Ascending aorta (tissue), 2 donors: ENCODE data around the gene FOXP1. TPM values are rescaled to one million over a fixed set of nuclear protein-coding genes. Genes with fewer than 3 reads are reported as not detected.

ENCODE experiments used
- DNase-seq, 2 donors: peaks; one replicate each; pipeline ENCODE4 v3.0.0-alpha.2; 2019; ENCODE audit warnings: low spot score in 2 of 2
- H3K27ac ChIP-seq, 2 donors: fragments of 200-600 bp; sonication (generic); one replicate each; pipeline ENCODE4 v1.5.1; 2016 to 2017; ENCODE audit warnings: mild to moderate bottlenecking in 1 of 2
- H3K27me3 ChIP-seq: fragments of 200-600 bp; sonication (generic); one replicate; pipeline ENCODE4 v1.5.1; 2017
- H3K36me3 ChIP-seq, 2 donors: fragments of 200-600 bp; sonication (generic); one replicate each; pipeline ENCODE4 v1.5.1; 2016
- H3K4me1 ChIP-seq, 2 donors: fragments of 200-600 bp; sonication (generic); one replicate each; pipeline ENCODE4 v1.5.1; 2016 to 2017; ENCODE audit warnings: mild to moderate bottlenecking in 1 of 2
- H3K4me3 ChIP-seq, 2 donors: fragments of 200-600 bp; sonication (generic); one replicate each; pipeline ENCODE4 v1.5.1; 2016 to 2017; ENCODE audit warnings: mild to moderate bottlenecking in 1 of 2
- H3K9me3 ChIP-seq, 2 donors: fragments of 200-600 bp; sonication (generic); one replicate each; pipeline ENCODE4 v1.5.1; 2016
- CTCF ChIP-seq, 3 experiments: fragments of 200-600 bp in 2 of 3; fragments of 450-650 bp in 1 of 3; sonication (generic) in 2 of 3; IDR thresholded peaks; one replicate each; pipeline ENCODE4 v1.5.1; 2016 to 2019; ENCODE audit warnings: antibody characterized with exemption in 3 of 3, mild to moderate bottlenecking in 1 of 3, moderate library complexity in 1 of 3
- intact Hi-C: fragments of 100-400 bp; cut with DNase I; formaldehyde crosslinking; loops from one replicate; pipeline ENCODE4 v1.15.1; 2023
- total RNA-seq: library from RNA; depleted of rRNA; stranded (reverse); fragments of >200 nt; gene quantifications from one replicate; pipeline ENCODE4 v1.1.0, GENCODE V29; 2016

Gene FOXP1
- total RNA-seq, 1 donor from 2014 or later: 171 TPM

GRCh38 chr3:70992562-70993204, 590.8 kb downstream of the FOXP1 start:
- intact Hi-C loops: loop anchor here (5.0 kb wide), 1 partner anchor 255 kb away; no protein-coding TSS in a partner anchor
- H3K4me1 ChIP-seq: peaks cover 6 to 56% of the 10 kb centered on the region in 2 donors
- H3K27ac ChIP-seq: peak overlapping the region; percentile 79 to 82
- no peak for TF ChIP-seq CTCF (IDR thresholded peaks at IDR 0.05)
- peaks cover 8 to 36% of the 10 kb centered on the region in 2 donors for H3K36me3 ChIP-seq
- no peak for DNase-seq
- no peaks in the 10 kb centered on the region for H3K27me3 ChIP-seq
- H3K9me3 ChIP-seq: no peaks in the 10 kb centered on the region
- H3K4me3 ChIP-seq: peak overlapping the region in 1 of 2 donors; percentile 26

GRCh38 chr3:70992131-70992530, 591.4 kb downstream of the FOXP1 start:
- TF ChIP-seq CTCF (IDR thresholded peaks at IDR 0.05): no peak
- intact Hi-C loops: loop anchor here (5.0 kb wide), 1 partner anchor 255 kb away; no protein-coding TSS in a partner anchor
- Histone ChIP-seq H3K27ac (peak overlapping the region; percentile 79 to 82), H3K4me3 (no peak overlapping the region), H3K27me3 (no peaks in the 10 kb centered on the region), H3K9me3 (no peaks in the 10 kb centered on the region), H3K36me3 (peaks cover 10 to 36% of the 10 kb centered on the region in 2 donors), H3K4me1 (peaks cover 6 to 61% of the 10 kb centered on the region in 2 donors)
- DNase-seq: no peak

GRCh38 chr3:70990723-70991122, 592.8 kb downstream of the FOXP1 start:
- TF ChIP-seq CTCF (IDR thresholded peaks at IDR 0.05): no peak
- H3K27me3 ChIP-seq: no peaks in the 10 kb centered on the region
- H3K9me3 ChIP-seq: no peaks in the 10 kb centered on the region
- H3K4me3 ChIP-seq: no peak overlapping the region
- no peak for DNase-seq
- intact Hi-C loops: loop anchor here (5.0 kb wide), 1 partner anchor 257 kb away; no protein-coding TSS in a partner anchor
- peaks cover 14 to 74% of the 10 kb centered on the region in 2 donors for H3K4me1 ChIP-seq
- peaks cover 11 to 35% of the 10 kb centered on the region in 2 donors for H3K36me3 ChIP-seq
- peak overlapping the region; percentile 79 to 82 for H3K27ac ChIP-seq

- no peak for DNase-seq
Observed at GRCh38 chr3:70990185-70990584, 593.3 kb downstream of the FOXP1 start.

GRCh38 chr3:70989174-70989573, 594.4 kb downstream of the FOXP1 start:
- DNase-seq: no peak
- no peak for TF ChIP-seq CTCF (IDR thresholded peaks at IDR 0.05)
- Histone ChIP-seq H3K36me3 (peaks cover 11 to 37% of the 10 kb centered on the region in 2 donors), H3K27me3 (no peaks in the 10 kb centered on the region), H3K4me1 (peaks cover 14 to 85% of the 10 kb centered on the region in 2 donors), H3K9me3 (no peaks in the 10 kb centered on the region), H3K27ac (peak overlapping the region; percentile 79 to 82), H3K4me3 (peak overlapping the region in 1 of 2 donors; percentile 8)
- intact Hi-C loops: loop anchor here (5.0 to 10.0 kb wide), 2 partner anchors 68 to 596 kb away; partner anchors contain the start of gene FOXP1

More at GRCh38 chr3:70990185-70990584, 593.3 kb downstream of the FOXP1 start:
- Histone ChIP-seq H3K9me3 (no peaks in the 10 kb centered on the region), H3K27me3 (no peaks in the 10 kb centered on the region), H3K4me1 (peaks cover 14 to 79% of the 10 kb centered on the region in 2 donors), H3K27ac (peak overlapping the region; percentile 79 to 82), H3K36me3 (peaks cover 11 to 35% of the 10 kb centered on the region in 2 donors), H3K4me3 (no peak overlapping the region)
- no peak for TF ChIP-seq CTCF (IDR thresholded peaks at IDR 0.05)
- intact Hi-C loops: loop anchor here (5.0 kb wide), 1 partner anchor 257 kb away; no protein-coding TSS in a partner anchor
